Measurements from ENCODE around the gene USP10.

DNA sequence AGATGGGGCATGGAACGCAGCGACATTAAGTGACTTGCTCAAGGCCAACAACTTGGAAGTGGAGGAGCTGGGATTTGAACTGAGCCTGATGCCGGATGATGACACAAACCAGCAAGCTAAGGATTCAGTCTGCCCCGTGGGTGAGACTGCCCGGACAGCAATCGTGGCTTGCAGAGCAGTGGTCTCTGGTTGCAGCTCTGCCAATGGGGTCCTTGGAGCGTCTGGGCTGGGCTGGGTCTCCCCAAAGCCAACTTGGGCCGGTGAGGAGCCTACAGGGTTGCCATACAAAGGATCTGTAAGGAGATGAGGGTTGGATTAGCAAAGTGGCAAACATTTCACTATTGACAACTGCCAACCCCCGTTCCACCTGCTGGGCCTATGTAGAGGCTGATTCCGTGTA lies 117.4 kb downstream of the USP10 start:
- TF ChIP-seq POLR2A (IDR thresholded peaks at IDR 0.05) = no peak
- TF ChIP-seq, protein P1, sequence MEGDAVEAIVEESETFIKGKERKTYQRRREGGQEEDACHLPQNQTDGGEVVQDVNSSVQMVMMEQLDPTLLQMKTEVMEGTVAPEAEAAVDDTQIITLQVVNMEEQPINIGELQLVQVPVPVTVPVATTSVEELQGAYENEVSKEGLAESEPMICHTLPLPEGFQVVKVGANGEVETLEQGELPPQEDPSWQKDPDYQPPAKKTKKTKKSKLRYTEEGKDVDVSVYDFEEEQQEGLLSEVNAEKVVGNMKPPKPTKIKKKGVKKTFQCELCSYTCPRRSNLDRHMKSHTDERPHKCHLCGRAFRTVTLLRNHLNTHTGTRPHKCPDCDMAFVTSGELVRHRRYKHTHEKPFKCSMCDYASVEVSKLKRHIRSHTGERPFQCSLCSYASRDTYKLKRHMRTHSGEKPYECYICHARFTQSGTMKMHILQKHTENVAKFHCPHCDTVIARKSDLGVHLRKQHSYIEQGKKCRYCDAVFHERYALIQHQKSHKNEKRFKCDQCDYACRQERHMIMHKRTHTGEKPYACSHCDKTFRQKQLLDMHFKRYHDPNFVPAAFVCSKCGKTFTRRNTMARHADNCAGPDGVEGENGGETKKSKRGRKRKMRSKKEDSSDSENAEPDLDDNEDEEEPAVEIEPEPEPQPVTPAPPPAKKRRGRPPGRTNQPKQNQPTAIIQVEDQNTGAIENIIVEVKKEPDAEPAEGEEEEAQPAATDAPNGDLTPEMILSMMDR (IDR thresholded peaks at IDR 0.05 in 4 of 5, conservative IDR thresholded peaks at IDR 0.05 in 1 of 5) = no peak
